ENCODE results near the gene PTPRM. TPM values are rescaled to one million over a fixed set of nuclear protein-coding genes. Genes with fewer than 3 reads are reported as not detected.

Gene PTPRM
- total and polyA plus RNA-seq, 2 of the 8 experiments (the other 6 are each of a cell fraction or from before 2014, with no cell fraction given) = 4.1 to 7.0 TPM

GRCh38 chr18:7923105-7923504 lies 356.0 kb downstream of the PTPRM start:
- no peak overlapping the region for H4K91ac ChIP-seq (replicated peaks; ENCODE audit: insufficient read length, low read length)
- no peak overlapping the region for H3K9ac ChIP-seq (replicated peaks in 1 of 4; ENCODE audit: extremely low read depth in 1 of 4, low read depth in 3 of 4, low read length in 3 of 4)
- no peak overlapping the region for H2BK12ac ChIP-seq (ENCODE audit: low read depth, low read length)
- no peak overlapping the region for H2BK5ac ChIP-seq (ENCODE audit: low read depth, low read length)
- no peaks in the 10 kb centered on the region for H4K20me1 ChIP-seq (replicated peaks in 1 of 2; ENCODE audit: control insufficient read depth in 1 of 2, insufficient read depth in 2 of 2, low read length in 2 of 2)
- H3K4me1 ChIP-seq (replicated peaks in 1 of 4; ENCODE audit: control insufficient read depth in 3 of 4, insufficient read depth in 4 of 4, low read length in 3 of 4) = no peaks in the 10 kb centered on the region
- CTCF ChIA-PET (ENCODE audit: partially characterized antibody) = interaction anchor here (1.2 kb wide), 1 partner anchor 14 kb away, joined by 4 read pairs; no protein-coding TSS in a partner anchor
- POLR2A ChIA-PET (ENCODE audit: partially characterized antibody) = no interaction called here
- H3K9me3 ChIP-seq (ENCODE audit: insufficient read depth in 2 of 2, low read depth in 1 of 2, low read length in 1 of 2) = no peaks in the 10 kb centered on the region
- 85% methylated on average over 4 of the region's 4 CpGs; no CpG with 5 or more reads in 1 of the 2 experiments for WGBS, 2 experiments (ENCODE audit: extremely low coverage in 1 of 2, insufficient coverage in 1 of 2, insufficient read length in 1 of 2, insufficient replicate concordance in 2 of 2, low coverage in 1 of 2, low lambda C conversion rate in 2 of 2, missing lambda C conversion rate in 1 of 2)
- H2BK15ac ChIP-seq (ENCODE audit: low read length) = no peak overlapping the region
- no peak overlapping the region for H3K23ac ChIP-seq (ENCODE audit: insufficient read length)
- H3K18ac ChIP-seq (ENCODE audit: extremely low read depth, low read length) = no peak overlapping the region
- H3K56ac ChIP-seq (replicated peaks; ENCODE audit: insufficient read length, low read depth, low read length) = no peak overlapping the region
- DNase-seq (ENCODE audit: low read depth in 1 of 2, low spot score in 2 of 2) (no peak), FAIRE-seq (no peak)
- H2BK120ac ChIP-seq (replicated peaks; ENCODE audit: low read depth, low read length) = no peak overlapping the region
- H3K4me3 ChIP-seq (ENCODE audit: extremely low read depth in 1 of 4, insufficient read depth in 2 of 4, low read depth in 3 of 4, low read length in 4 of 4) = no peak overlapping the region
- H3K23me2 ChIP-seq (ENCODE audit: low read depth, low read length) = no peaks in the 10 kb centered on the region
- no peak overlapping the region for H2AFZ ChIP-seq (ENCODE audit: low read length)
- H3K27ac ChIP-seq (ENCODE audit: low read depth, low read length) = no peak overlapping the region
- no peaks in the 10 kb centered on the region for H3K27me3 ChIP-seq (replicated peaks in 1 of 4; ENCODE audit: control insufficient read depth in 3 of 4, extremely low read depth in 1 of 4, insufficient read depth in 3 of 4, low read length in 3 of 4)
- no peak overlapping the region for H4K5ac ChIP-seq (ENCODE audit: insufficient read length, low read depth, low read length)
- H4K8ac ChIP-seq (ENCODE audit: extremely low read depth, insufficient read depth, low read length) = no peak overlapping the region
- TF ChIP-seq GTF2F1 (IDR thresholded peaks at IDR 0.05; ENCODE audit: borderline replicate concordance, low read depth, low read length) (no peak), RAD21 (IDR thresholded peaks at IDR 0.05 in 1 of 2, conservative IDR thresholded peaks at IDR 0.05 in 1 of 2; ENCODE audit: low read depth in 2 of 2, low read length in 2 of 2) (no peak), KDM5A (IDR thresholded peaks at IDR 0.05; ENCODE audit: low read length) (no peak), YY1 (IDR thresholded peaks at IDR 0.05; ENCODE audit: low read depth, low read length) (no peak), SP1 (IDR thresholded peaks at IDR 0.05; ENCODE audit: low read depth, low read length) (no peak), BRCA1 (IDR thresholded peaks at IDR 0.05; ENCODE audit: low read depth, low read length) (no peak), ZNF274 (IDR thresholded peaks at IDR 0.05; ENCODE audit: borderline replicate concordance, extremely low read depth, low read length) (no peak)
- TF ChIP-seq, protein P1, sequence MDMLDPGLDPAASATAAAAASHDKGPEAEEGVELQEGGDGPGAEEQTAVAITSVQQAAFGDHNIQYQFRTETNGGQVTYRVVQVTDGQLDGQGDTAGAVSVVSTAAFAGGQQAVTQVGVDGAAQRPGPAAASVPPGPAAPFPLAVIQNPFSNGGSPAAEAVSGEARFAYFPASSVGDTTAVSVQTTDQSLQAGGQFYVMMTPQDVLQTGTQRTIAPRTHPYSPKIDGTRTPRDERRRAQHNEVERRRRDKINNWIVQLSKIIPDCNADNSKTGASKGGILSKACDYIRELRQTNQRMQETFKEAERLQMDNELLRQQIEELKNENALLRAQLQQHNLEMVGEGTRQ (IDR thresholded peaks at IDR 0.05; ENCODE audit: low read length) = no peak
- H3K79me1 ChIP-seq (ENCODE audit: low read depth, low read length) = no peaks in the 10 kb centered on the region
- H2AK5ac ChIP-seq (ENCODE audit: low read depth, low read length) = no peak overlapping the region
- no peak overlapping the region for H3K4me2 ChIP-seq (ENCODE audit: insufficient read depth in 1 of 2, low read depth in 2 of 2, low read length in 2 of 2)
- H3K79me2 ChIP-seq (ENCODE audit: control insufficient read depth in 1 of 2, insufficient read depth in 2 of 2, low read length in 2 of 2) = no peaks in the 10 kb centered on the region
- H2BK20ac ChIP-seq (ENCODE audit: low read length) = no peak overlapping the region
- no peak overlapping the region for H3K4ac ChIP-seq (replicated peaks; ENCODE audit: insufficient read length, low read depth, low read length)
- H3K36me3 ChIP-seq (ENCODE audit: control insufficient read depth in 2 of 4, insufficient read depth in 4 of 4, low read length in 3 of 4) = no peaks in the 10 kb centered on the region
- H3K14ac ChIP-seq (ENCODE audit: insufficient read length) = no peak overlapping the region
